H1 (cell line): Measurements from ENCODE around the gene LRRC43. TPM values are rescaled to one million over a fixed set of nuclear protein-coding genes. Genes with fewer than 3 reads are reported as not detected.

ENCODE experiments used
- CTCF ChIA-PET: fragments of 300-600 bp; sonication (Branson Sonifier 250); formaldehyde crosslinking; loops from one replicate; lab custom pipeline; 2021; ENCODE audit not compliant: partially characterized antibody; lab: Charles Lee
- POLR2A ChIA-PET: fragments of 300-600 bp; sonication (Branson Sonifier 250); formaldehyde crosslinking; loops from one replicate; lab custom pipeline; 2021; ENCODE audit warnings: inconsistent platforms; ENCODE audit not compliant: partially characterized antibody; lab: Charles Lee
- DNase-seq, 2 experiments: peaks; one replicate each; pipeline versions ENCODE4 v3.0.0 to v3.0.0-alpha.2; 2010 to 2022; ENCODE audit warnings: low spot score in 2 of 2, low read depth in 1 of 2, mixed read lengths in 1 of 2
- FAIRE-seq: peaks from 2 replicates; lab custom pipeline; 2011; peaks lifted over from hg19 to GRCh38; lab: Jason Lieb, UNC
- H2AFZ ChIP-seq: 2 replicates; pipeline ENCODE4 v1.8.1; 2012; ENCODE audit warnings: low read length, inconsistent platforms
- H2AK5ac ChIP-seq: 2 replicates; pipeline ENCODE4 v1.6.1; 2013; ENCODE audit warnings: low read depth, low read length
- H2BK120ac ChIP-seq: replicated peaks from 2 replicates; pipeline ENCODE3; 2013; ENCODE audit warnings: low read depth, low read length, inconsistent platforms
- H2BK12ac ChIP-seq: 2 replicates; pipeline ENCODE4 v1.6.1; 2013; ENCODE audit warnings: low read depth, low read length
- H2BK15ac ChIP-seq: 2 replicates; pipeline ENCODE4 v1.6.1; 2013; ENCODE audit warnings: low read length
- H2BK20ac ChIP-seq: 2 replicates; pipeline ENCODE4 v1.6.1; 2013; ENCODE audit warnings: low read length
- H2BK5ac ChIP-seq: 2 replicates; pipeline ENCODE4 v1.6.1; 2013; ENCODE audit warnings: low read depth, low read length
- H3K14ac ChIP-seq: 2 replicates; pipeline ENCODE4 v1.6.1; 2013; ENCODE audit warnings: inconsistent platforms; ENCODE audit not compliant: insufficient read length
- H3K18ac ChIP-seq: 2 replicates; pipeline ENCODE4 v1.6.1; 2013; ENCODE audit warnings: low read length; ENCODE audit errors: extremely low read depth
- H3K23ac ChIP-seq: 2 replicates; pipeline ENCODE4 v1.6.1; 2013; ENCODE audit warnings: inconsistent platforms; ENCODE audit not compliant: insufficient read length
- H3K23me2 ChIP-seq: 2 replicates; pipeline ENCODE4 v1.6.1; 2013; ENCODE audit warnings: low read depth, low read length
- H3K27ac ChIP-seq: 2 replicates; pipeline ENCODE4 v1.6.1; 2011; ENCODE audit warnings: low read depth, low read length, inconsistent platforms
- H3K27me3 ChIP-seq, 4 experiments: replicated peaks in 1 of 4; 1 replicate in 1 of 4; 2 replicates in 3 of 4; pipeline versions ENCODE4 v1.6.1 to v1.8.1; 2011 to 2013; ENCODE audit warnings: low read length in 3 of 4, mild to moderate bottlenecking in 3 of 4, inconsistent platforms in 2 of 4, mixed read lengths in 2 of 4, moderate library complexity in 1 of 4; ENCODE audit not compliant: control insufficient read depth in 3 of 4, insufficient read depth in 3 of 4; ENCODE audit errors: extremely low read depth in 1 of 4
- H3K36me3 ChIP-seq, 4 experiments: 2 replicates each; pipeline versions ENCODE4 v1.6.1 to v1.8.1; 2011 to 2013; ENCODE audit warnings: mild to moderate bottlenecking in 4 of 4, low read length in 3 of 4, moderate library complexity in 2 of 4, control low read depth in 1 of 4, inconsistent platforms in 1 of 4; ENCODE audit not compliant: insufficient read depth in 4 of 4, control insufficient read depth in 2 of 4
- H3K4ac ChIP-seq: replicated peaks from 2 replicates; pipeline ENCODE3; 2013; ENCODE audit warnings: low read length, low read depth, mixed read lengths, inconsistent platforms; ENCODE audit not compliant: insufficient read length
- H3K4me1 ChIP-seq, 4 experiments: replicated peaks in 1 of 4; 1 replicate in 1 of 4; 2 replicates in 3 of 4; pipeline versions ENCODE4 v1.6.1 to v1.8.1; 2011 to 2013; ENCODE audit warnings: low read length in 3 of 4, inconsistent platforms in 2 of 4, mixed read lengths in 1 of 4; ENCODE audit not compliant: insufficient read depth in 4 of 4, control insufficient read depth in 3 of 4
- H3K4me2 ChIP-seq, 2 experiments: 2 replicates each; pipeline versions ENCODE4 v1.6.1 to v1.8.1; 2011 to 2013; ENCODE audit warnings: low read depth in 2 of 2, low read length in 2 of 2, control low read depth in 1 of 2, inconsistent platforms in 1 of 2, mild to moderate bottlenecking in 1 of 2; ENCODE audit not compliant: insufficient read depth in 1 of 2
- H3K4me3 ChIP-seq, 4 experiments: fragments of 200-600, 300-600 bp in 1 of 4; sonication (generic), shearing (Covaris generic), sonication (Bioruptor Twin) in 1 of 4; 2 replicates each; pipeline versions ENCODE4 v1.5.1 to v1.8.1; 2011 to 2016; ENCODE audit warnings: low read length in 4 of 4, low read depth in 3 of 4, control low read depth in 2 of 4, inconsistent platforms in 2 of 4, mild to moderate bottlenecking in 2 of 4, mixed read lengths in 1 of 4, moderate library complexity in 1 of 4; ENCODE audit not compliant: insufficient read depth in 2 of 4; ENCODE audit errors: extremely low read depth in 1 of 4
- H3K56ac ChIP-seq: replicated peaks from 2 replicates; pipeline ENCODE3; 2013; ENCODE audit warnings: low read depth, mild to moderate bottlenecking, mixed read lengths, low read length, inconsistent platforms; ENCODE audit not compliant: insufficient read length
- H3K79me1 ChIP-seq: 2 replicates; pipeline ENCODE4 v1.6.1; 2013; ENCODE audit warnings: low read depth, low read length, control low read depth
- H3K79me2 ChIP-seq, 2 experiments: 2 replicates each; pipeline versions ENCODE4 v1.6.1 to v1.8.1; 2012 to 2013; ENCODE audit warnings: low read length in 2 of 2, mild to moderate bottlenecking in 2 of 2, inconsistent platforms in 1 of 2; ENCODE audit not compliant: insufficient read depth in 2 of 2, control insufficient read depth in 1 of 2
- H3K9ac ChIP-seq, 4 experiments: replicated peaks in 1 of 4; 1 replicate in 1 of 4; 2 replicates in 3 of 4; pipeline versions ENCODE4 v1.6.1 to v1.8.1; 2011 to 2013; ENCODE audit warnings: low read depth in 3 of 4, low read length in 3 of 4, control low read depth in 2 of 4, mild to moderate bottlenecking in 2 of 4, moderate library complexity in 2 of 4, inconsistent platforms in 1 of 4; ENCODE audit errors: extremely low read depth in 1 of 4
- H3K9me3 ChIP-seq, 2 experiments: 2 replicates each; pipeline versions ENCODE4 v1.6.1 to v1.8.1; 2012 to 2013; ENCODE audit warnings: mild to moderate bottlenecking in 2 of 2, moderate library complexity in 2 of 2, control low read depth in 1 of 2, inconsistent platforms in 1 of 2, low read depth in 1 of 2, low read length in 1 of 2, mixed read lengths in 1 of 2; ENCODE audit not compliant: insufficient read depth in 2 of 2
- H4K20me1 ChIP-seq, 2 experiments: replicated peaks in 1 of 2; 2 replicates each; pipeline versions ENCODE3 to v1.8.1; 2011 to 2013; ENCODE audit warnings: inconsistent platforms in 2 of 2, low read length in 2 of 2, mild to moderate bottlenecking in 1 of 2; ENCODE audit not compliant: insufficient read depth in 2 of 2, control insufficient read depth in 1 of 2
- H4K5ac ChIP-seq: 2 replicates; pipeline ENCODE4 v1.6.1; 2013; ENCODE audit warnings: low read length, low read depth, mixed read lengths, inconsistent platforms; ENCODE audit not compliant: insufficient read length
- H4K8ac ChIP-seq: 2 replicates; pipeline ENCODE4 v1.8.0; 2013; ENCODE audit warnings: mild to moderate bottlenecking, moderate library complexity, low read length, inconsistent platforms; ENCODE audit not compliant: insufficient read depth; ENCODE audit errors: extremely low read depth
- H4K91ac ChIP-seq: replicated peaks from 2 replicates; pipeline ENCODE3; 2013; ENCODE audit warnings: low read length, mixed read lengths, inconsistent platforms; ENCODE audit not compliant: insufficient read length
- CBX5 ChIP-seq: fragments of 300-800, 300-1000 bp; sonication (generic); IDR thresholded peaks from 2 replicates; pipeline ENCODE4 v1.7.1; 2016; ENCODE audit warnings: antibody characterized with exemption, low read length, low read depth
- EGR1 ChIP-seq: IDR thresholded peaks from 2 replicates; pipeline ENCODE4 v1.6.1; 2011; ENCODE audit warnings: low read depth, low read length, borderline replicate concordance
- JUN ChIP-seq: IDR thresholded peaks from 2 replicates; pipeline ENCODE4 v1.6.1; 2011; ENCODE audit warnings: low read depth, mild to moderate bottlenecking, improper control_type of control experiment, low read length
- KDM5A ChIP-seq: fragments of 200-600 bp; IDR thresholded peaks from 2 replicates; pipeline ENCODE4 v1.7.1; 2012; ENCODE audit warnings: mild to moderate bottlenecking, low read length, inconsistent platforms, mixed read lengths
- POLR2A ChIP-seq, 2 experiments: IDR thresholded peaks; 1 replicate in 1 of 2; 2 replicates in 1 of 2; pipeline ENCODE4 v1.6.1; 2011; ENCODE audit warnings: low read depth in 2 of 2, low read length in 2 of 2, mild to moderate bottlenecking in 2 of 2; ENCODE audit errors: control extremely low read depth in 1 of 2
- RAD21 ChIP-seq, 2 experiments: IDR thresholded peaks in 1 of 2; conservative IDR thresholded peaks in 1 of 2; 2 replicates each; pipeline ENCODE4 v1.6.1; 2011; ENCODE audit warnings: low read depth in 2 of 2, low read length in 2 of 2, improper control_type of control experiment in 1 of 2, inconsistent platforms in 1 of 2, mild to moderate bottlenecking in 1 of 2, moderate library complexity in 1 of 2
- SP4 ChIP-seq: IDR thresholded peaks from 2 replicates; pipeline ENCODE4 v1.6.1; 2012; ENCODE audit warnings: low read length, inconsistent platforms
- TAF7 ChIP-seq: optimal IDR thresholded peaks from 2 replicates; pipeline ENCODE3; 2011; ENCODE audit warnings: low read depth, mild to moderate bottlenecking, inconsistent platforms, low read length, moderate library complexity, borderline replicate concordance
- WGBS, 2 experiments: shearing (Covaris generic) in 1 of 2; methylation state at CpG; one replicate each; pipeline versions ENCODE4 v1.1.6 to v1.1.7; 2013 to 2015; ENCODE audit warnings: low lambda C conversion rate in 2 of 2, mixed read lengths in 2 of 2, inconsistent platforms in 1 of 2, low coverage in 1 of 2, missing lambda C conversion rate in 1 of 2; ENCODE audit not compliant: insufficient replicate concordance in 2 of 2, insufficient coverage in 1 of 2, insufficient read length in 1 of 2; ENCODE audit errors: extremely low coverage in 1 of 2, missing lambda C conversion rate in 1 of 2; 5-methylcytosine and 5-hydroxymethylcytosine counted together
- polyA plus RNA-seq, 7 experiments: library from polyadenylated mRNA; depleted of rRNA in 3 of 7; stranded (reverse) in 5 of 7; unstranded in 2 of 7; fragments of >200 nt in 5 of 7; fragments of 200-250 nt in 2 of 7; gene quantifications; 1 replicate in 5 of 7; 2 replicates in 1 of 7; 4 replicates in 1 of 7; pipeline versions ENCODE4 v1.2.1 to v1.2.3, GENCODE V29; 2011 to 2013; ENCODE audit warnings: missing spikeins in 2 of 7, mixed read lengths in 2 of 7
- total RNA-seq: library from RNA; stranded (reverse); fragmentation: NEBNext Ultra II Directional; extraction: Animal tissue kit (Norgen Biotek cat#: 25700); gene quantifications from 2 replicates; pipeline ENCODE4 v1.2.1, GENCODE V29; 2021

The LRRC43 gene
- total and polyA plus RNA-seq, 2 of the 8 experiments (the other 6 are each of a cell fraction or from before 2014, with no cell fraction given) = 0.35 to 0.44 TPM

GRCh38 chr12:122203301-122204166, 20.6 kb downstream of the LRRC43 start, which contains the start of gene B3GNT4:
TSS of gene B3GNT4 (plus strand) at chr12:122203709. CDS start at chr12:122204619, 910 bp downstream.
- DNase-seq (peak in 1 of 2 experiments; percentile 87), FAIRE-seq (no peak)
- POLR2A ChIA-PET = interaction anchor here (1.3 to 17.6 kb wide), 2 partner anchors 10 to 17 kb away, joined by 4 to 230 read pairs; partner anchors contain the start of gene DIABLO
- H3K56ac ChIP-seq = peak within 1 kb of the TSS; percentile 3
- no peaks in the 10 kb centered on the region for H3K9me3 ChIP-seq
- no peak within 1 kb of the TSS for H3K27ac ChIP-seq
- no peak within 1 kb of the TSS for H2BK12ac ChIP-seq
- peak within 1 kb of the TSS in 1 of 4 experiments; percentile 28; a peak in 2 of 7 replicates for H3K9ac ChIP-seq
- H3K18ac ChIP-seq = peak within 1 kb of the TSS; percentile 60
- H3K4me2 ChIP-seq = peak within 1 kb of the TSS; percentile 60 to 98
- no peak within 1 kb of the TSS; the same call in 1 of the 2 replicates for H4K8ac ChIP-seq
- H4K20me1 ChIP-seq = peaks cover 12 to 18% of the 10 kb centered on the region in 2 experiments
- CTCF ChIA-PET = interaction anchor here (1.0 to 4.0 kb wide), 4 partner anchors 10 to 66 kb away, joined by 3 to 18 read pairs (median 3); no protein-coding TSS in a partner anchor
- H3K4me1 ChIP-seq = peaks cover 0 to 10% (median 3%) of the 10 kb centered on the region in 4 experiments; a peak in 5 of 7 replicates
- H3K4me3 ChIP-seq = peak within 1 kb of the TSS; percentile 29 to 74 (median 54)
- peaks cover 9 to 44% (median 27%) of the 10 kb centered on the region in 4 experiments; a peak in 6 of 7 replicates for H3K27me3 ChIP-seq
- H2BK120ac ChIP-seq = no peak within 1 kb of the TSS
- H3K79me1 ChIP-seq = no peaks in the 10 kb centered on the region
- no peak within 1 kb of the TSS for H2AK5ac ChIP-seq
- H3K79me2 ChIP-seq = no peaks in the 10 kb centered on the region
- no peak within 1 kb of the TSS; the same call in 1 of the 2 replicates for H2BK15ac ChIP-seq
- H3K23me2 ChIP-seq = peaks cover 9% of the 10 kb centered on the region; the same call in 1 of the 2 replicates
- H3K36me3 ChIP-seq = peaks cover 4 to 17% (median 14%) of the 10 kb centered on the region in 4 experiments; a peak in 7 of 8 replicates
- H4K5ac ChIP-seq = no peak within 1 kb of the TSS
- no peak within 1 kb of the TSS for H3K4ac ChIP-seq
- no peak within 1 kb of the TSS for H2BK20ac ChIP-seq
- peak within 1 kb of the TSS; percentile 97; the same call in 1 of the 2 replicates for H2AFZ ChIP-seq
- H3K14ac ChIP-seq = no peak within 1 kb of the TSS
- no peak within 1 kb of the TSS for H4K91ac ChIP-seq
- H2BK5ac ChIP-seq = 0 out of 2 replicates have a peak within 1 kb of the TSS, but pooled peaks have one; percentile 15
- WGBS, 2 experiments = 4% methylated on average over 45 of the region's 104 CpGs; no CpG with 5 or more reads in 1 of the 2 experiments
- H3K23ac ChIP-seq = no peak within 1 kb of the TSS
- no peak for TF ChIP-seq TAF7
- no peak for TF ChIP-seq RAD21 (IDR thresholded peaks at IDR 0.05 in 1 of 2, conservative IDR thresholded peaks at IDR 0.05 in 1 of 2; ENCODE audit: low read depth in 2 of 2, low read length in 2 of 2)
- TF ChIP-seq SP4 = no peak
- no peak for TF ChIP-seq KDM5A
- no peak for TF ChIP-seq POLR2A (IDR thresholded peaks at IDR 0.05; ENCODE audit: control extremely low read depth in 1 of 2, low read depth in 2 of 2, low read length in 2 of 2)
- no peak for TF ChIP-seq JUN
- TF ChIP-seq EGR1 = peak; percentile 58; the same call in 1 of the 2 replicates
- TF ChIP-seq CBX5 = no peak
